ENCODE measurements around the gene RAI14.

DNA sequence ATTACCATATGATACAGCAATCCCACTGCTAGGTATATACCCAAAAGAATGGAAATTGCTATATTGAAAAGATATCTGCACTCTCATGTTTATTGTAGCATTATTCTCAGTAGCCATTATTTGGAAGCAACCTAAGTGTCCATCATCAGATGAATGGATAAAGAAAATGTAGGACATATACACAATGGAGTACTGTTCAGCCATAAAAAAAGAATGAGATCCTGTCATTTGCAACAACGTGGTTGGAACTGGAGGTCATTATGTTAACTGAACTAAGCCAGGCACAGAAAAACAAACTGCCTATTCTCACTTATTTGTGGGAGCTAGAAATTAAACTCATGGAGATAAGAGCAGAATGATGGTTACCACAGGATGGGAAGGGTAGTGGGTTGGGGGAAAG is 119.8 kb downstream of the RAI14 start:
- TF ChIP-seq, protein P1, sequence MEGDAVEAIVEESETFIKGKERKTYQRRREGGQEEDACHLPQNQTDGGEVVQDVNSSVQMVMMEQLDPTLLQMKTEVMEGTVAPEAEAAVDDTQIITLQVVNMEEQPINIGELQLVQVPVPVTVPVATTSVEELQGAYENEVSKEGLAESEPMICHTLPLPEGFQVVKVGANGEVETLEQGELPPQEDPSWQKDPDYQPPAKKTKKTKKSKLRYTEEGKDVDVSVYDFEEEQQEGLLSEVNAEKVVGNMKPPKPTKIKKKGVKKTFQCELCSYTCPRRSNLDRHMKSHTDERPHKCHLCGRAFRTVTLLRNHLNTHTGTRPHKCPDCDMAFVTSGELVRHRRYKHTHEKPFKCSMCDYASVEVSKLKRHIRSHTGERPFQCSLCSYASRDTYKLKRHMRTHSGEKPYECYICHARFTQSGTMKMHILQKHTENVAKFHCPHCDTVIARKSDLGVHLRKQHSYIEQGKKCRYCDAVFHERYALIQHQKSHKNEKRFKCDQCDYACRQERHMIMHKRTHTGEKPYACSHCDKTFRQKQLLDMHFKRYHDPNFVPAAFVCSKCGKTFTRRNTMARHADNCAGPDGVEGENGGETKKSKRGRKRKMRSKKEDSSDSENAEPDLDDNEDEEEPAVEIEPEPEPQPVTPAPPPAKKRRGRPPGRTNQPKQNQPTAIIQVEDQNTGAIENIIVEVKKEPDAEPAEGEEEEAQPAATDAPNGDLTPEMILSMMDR (conservative IDR thresholded peaks at IDR 0.05), result no peak
- no peak for TF ChIP-seq EZH2 (IDR thresholded peaks at IDR 0.05; ENCODE audit: low read depth)
